HG02588 (cell line): ENCODE measurements around the gene PCED1B.
"Not testable (repeated sequence)": the region's sequence is repeated elsewhere in the genome, so short reads cannot be mapped to it uniquely, and the experiment has no call there.

Source experiments
- ATAC-seq: cut with Tn5 transposase; IDR thresholded peaks from one replicate; pipeline ENCODE4 v1.9.1; 2021; ENCODE audit warnings: mild to moderate bottlenecking, moderate library complexity; ENCODE audit not compliant: unreplicated experiment

PCED1B gene

DNA sequence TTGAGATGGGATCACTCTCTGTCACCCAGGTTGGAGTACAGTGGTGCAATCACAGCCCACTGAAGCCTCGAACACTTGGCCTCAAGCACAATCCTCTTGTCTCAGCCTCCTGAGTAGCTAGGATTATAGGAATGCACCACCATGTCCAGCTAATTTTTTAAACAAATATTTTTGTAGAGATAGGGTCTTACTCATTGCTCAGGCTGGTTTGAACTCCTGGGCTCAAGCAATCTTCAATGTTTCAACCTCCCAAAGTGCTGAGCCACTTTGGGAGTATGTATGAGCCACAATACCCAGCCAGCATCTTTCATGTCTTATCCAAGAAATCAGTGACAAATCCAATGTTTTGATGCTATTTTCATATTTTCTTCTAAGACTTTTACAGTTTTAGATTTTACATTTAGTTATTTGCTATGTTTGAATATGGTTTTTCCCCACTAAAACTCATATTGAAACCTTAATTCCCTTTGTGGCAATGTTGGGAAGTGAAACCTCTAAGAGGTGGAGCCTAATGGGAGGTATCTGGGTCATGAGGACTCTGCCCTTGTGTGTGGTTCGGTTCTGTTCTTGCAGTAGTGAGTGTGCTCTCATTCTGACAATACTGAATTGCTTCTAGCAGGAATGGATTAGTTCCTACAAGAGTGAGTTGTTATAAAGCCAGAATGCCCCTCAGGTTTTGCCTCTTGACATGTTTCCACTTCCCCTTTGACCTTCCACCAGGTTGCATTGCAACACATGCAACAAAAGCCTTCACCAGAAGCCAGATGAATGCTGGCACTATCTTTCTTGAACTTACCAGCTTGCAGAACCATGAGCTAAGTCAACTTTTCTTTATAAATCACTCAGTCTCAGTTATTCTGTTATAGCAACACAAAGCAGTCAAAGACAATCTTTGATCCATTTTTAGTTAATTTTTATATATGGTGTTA is 81.2 kb downstream of the PCED1B start:
- ATAC-seq: no peak

DNA sequence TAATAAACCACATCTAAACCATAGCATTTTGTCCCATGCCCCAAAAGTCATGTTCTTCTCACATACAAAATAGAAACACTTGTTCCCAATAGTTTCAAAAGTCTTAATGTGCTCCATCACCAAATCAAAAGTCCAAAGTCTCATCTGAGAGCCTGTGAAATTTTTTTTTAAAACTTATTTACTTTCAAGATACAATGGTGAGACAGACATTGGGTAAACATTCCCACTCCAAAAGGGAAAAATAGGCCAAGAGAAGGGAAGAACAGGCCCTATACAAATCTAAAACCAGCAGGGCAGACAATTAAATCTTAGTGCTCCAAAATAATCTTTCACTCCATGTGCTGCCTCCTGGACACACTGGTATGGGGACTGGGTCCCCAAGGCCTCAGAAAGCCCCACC is 84.7 kb downstream of the PCED1B start:
- no peak for ATAC-seq

DNA sequence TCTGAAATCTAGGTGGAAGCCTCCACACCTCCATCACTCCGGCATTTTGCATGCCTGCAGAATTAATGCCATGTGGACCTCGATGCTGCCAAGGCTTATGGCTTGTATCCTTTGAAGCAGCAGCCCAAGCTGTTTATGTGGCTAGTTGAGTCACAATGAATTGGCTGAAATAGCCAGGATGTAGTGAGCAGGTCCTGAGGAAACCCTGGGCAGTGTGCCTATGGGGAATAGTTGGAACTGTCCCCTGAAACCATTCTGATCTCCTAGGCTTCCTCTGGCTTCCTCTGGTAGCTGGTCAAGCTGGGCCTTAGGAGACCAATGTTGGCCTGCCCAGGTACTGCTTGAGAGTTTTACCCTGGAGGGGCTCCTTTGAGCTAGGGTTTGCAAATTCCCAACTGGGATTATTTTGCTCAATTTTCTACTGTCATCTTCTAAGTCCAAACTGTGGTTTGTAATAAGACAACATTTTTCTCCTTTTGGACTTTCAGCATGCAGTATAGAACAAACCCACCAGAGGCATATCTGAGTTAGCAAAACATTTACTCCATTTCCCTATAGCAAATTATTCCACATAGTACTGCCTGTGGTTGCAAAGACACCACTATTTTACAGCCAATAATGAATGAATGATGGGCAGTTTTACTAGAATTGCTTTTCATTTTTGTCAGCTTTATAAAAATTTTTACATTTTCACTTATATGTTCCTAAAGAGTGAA is 85.5 kb downstream of the PCED1B start:
- ATAC-seq: no peak

DNA sequence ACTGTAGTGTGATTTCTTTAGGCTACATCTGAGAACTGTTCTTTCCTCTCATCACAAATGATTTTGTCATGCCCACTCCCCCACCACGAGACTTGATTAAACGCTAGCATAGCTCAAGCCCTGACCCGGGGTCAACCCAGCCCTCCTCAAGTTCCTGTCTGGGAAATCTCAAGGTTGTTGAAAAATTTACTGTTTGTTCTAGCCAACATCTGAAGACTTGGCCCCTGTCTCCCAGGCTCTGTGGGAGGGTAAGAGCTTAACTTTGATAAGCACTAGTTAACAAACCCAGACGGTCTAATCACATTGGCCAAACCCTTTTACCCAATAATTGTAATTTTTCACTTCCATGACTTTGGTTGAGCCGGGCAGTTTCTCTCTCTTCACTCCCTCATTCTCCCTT is 86.5 kb downstream of the PCED1B start:
- no peak for ATAC-seq

DNA sequence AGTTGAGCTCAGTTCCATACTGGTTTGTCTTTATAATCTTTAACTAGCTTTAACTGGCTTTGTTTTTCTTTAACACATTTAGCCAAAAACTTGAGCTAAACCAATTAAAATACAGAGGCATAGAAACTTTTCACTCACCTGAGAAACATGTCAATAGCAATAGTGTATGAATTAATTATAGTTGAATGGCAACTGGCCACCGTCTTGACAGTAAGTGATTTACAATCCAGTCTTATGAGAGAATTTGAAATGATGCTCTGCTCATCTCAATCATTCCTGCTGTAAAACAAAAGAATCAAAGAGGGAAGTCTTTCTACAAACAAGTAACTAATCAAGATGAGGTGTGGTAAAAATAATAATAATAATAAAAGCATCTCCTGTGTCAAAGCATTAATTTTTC is 86.9 kb downstream of the PCED1B start:
- no peak for ATAC-seq

DNA sequence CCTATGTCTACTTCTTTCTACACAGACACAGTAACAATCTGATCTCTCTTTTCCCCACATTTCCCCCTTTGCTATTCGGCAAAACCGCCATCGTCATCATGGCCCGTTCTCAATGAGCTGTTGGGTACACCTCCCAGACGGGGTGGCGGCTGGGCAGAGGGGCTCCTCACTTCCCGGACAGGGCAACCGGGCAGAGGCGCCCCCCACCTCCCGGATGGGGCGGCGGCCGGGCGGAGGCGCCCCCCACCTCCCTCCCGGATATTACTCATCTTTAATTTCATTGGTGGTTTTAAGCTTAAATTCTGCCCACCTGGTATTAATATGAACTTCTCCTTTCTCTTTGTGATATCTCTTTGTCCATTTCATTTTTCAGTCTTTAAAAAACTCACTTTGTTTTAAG is 90.9 kb downstream of the PCED1B start:
- not testable (repeated sequence) for ATAC-seq

DNA sequence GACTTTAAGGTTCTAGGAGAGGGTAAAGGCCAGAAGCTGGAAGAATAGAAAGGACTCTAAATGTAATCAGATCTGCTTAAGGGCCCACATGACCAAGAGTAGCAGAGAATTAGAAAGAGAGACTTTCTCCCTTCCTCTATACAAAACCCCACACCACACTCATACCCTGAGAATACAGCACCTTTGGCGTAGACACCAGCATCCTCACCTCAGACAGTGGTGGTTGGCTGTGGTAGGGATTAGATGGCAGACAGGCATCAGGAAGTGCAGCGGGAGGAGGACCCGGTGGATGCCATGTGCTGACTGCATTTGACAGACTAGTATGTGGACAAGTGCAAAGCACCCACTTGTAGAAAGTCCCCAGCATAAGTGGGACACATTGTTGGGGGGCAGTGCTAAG is 98.6 kb downstream of the PCED1B start:
- ATAC-seq: no peak

DNA sequence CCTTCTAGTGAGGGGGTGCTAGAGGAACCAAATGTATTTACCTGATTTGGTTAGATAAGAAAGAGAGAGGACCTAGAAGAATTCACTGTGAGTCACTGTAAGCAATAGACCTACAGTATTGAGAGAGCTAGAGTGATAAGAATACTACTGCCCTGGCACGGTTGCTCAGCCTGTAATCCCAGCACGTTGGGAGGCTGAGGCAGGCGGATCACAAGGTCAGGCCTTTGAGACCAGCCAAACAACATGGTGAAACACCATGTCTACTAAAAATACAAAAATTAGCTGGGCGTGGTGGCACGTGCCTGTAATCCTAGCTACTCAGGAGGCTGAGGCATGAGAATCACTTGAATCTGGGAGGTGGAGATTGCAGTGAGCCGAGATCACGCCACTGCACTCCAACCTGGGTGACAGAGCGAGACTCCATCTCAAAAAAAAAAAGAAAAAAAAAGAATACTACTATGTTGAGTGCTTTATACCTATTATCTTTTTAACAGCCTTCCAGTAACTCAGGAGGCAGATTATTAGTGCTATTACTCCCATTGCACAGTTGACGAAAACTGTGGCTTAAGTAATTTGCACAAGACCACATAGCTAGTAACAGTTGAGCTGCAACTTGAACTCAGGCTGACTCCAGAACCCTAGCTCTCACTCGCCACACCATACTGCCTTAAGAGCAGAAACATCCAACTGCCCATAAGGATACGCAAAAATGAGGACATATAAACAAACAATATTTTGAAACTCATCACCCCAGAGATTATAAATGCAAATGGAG is 102.9 kb downstream of the PCED1B start:
- ATAC-seq: peak; percentile 54

DNA sequence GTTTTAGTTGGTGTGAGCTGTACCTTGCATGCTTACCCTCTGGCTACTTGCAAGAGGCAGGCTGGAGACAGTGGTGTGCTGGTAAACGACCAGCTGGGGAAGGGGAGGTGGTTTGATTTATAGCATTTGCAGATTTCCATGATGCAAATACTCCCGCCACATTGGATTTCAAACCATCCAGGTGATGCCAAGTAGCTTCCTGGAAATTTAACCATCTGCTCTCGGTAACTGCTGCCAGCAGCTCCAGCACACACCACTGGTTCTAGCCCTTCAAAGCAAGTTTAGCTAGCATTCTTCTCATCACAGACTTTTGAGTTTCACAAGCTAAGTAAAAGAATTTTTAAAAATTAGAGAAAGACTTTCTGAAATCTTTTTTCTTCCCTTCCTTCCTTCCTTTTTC is 104.8 kb downstream of the PCED1B start:
- no peak for ATAC-seq

DNA sequence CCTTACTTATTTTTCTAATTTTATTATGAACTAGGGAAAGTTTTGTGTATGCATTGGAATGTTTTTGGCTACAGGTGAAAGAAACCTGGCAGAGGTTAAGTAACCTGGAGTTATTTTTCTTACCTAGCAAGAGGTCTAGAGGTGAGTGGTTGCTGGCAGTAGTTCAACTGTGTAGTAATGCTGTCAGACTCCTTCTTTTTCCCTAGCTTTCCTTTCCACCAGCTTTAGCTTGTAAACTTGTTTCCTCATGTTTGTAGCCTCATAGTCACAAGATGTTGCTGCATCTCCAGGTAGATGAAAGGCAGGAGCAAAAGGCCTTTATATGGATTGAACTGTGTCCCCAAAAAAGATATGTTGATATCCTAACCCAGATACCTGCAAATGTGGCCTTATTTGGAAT is 105.4 kb downstream of the PCED1B start:
- ATAC-seq: no peak

DNA sequence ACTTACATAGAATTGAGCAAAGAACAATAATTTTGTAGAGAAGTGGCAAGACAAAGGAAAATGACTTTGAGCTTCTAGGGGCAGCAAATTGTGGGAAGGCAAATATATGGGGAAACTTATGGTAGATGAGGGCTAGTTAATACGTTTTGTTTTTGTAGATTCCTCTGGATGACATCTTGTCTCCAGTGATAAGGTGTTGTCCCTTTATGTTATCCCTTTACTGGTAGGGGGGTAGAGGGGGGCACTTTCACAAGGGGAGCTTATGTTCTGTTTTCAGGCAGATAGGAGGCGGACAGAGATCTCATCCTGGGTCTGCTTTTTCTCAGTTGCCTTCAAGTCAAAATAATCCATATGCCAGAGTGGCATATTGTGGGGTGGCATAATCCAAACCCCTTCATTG is 106.8 kb downstream of the PCED1B start:
- no peak for ATAC-seq

DNA sequence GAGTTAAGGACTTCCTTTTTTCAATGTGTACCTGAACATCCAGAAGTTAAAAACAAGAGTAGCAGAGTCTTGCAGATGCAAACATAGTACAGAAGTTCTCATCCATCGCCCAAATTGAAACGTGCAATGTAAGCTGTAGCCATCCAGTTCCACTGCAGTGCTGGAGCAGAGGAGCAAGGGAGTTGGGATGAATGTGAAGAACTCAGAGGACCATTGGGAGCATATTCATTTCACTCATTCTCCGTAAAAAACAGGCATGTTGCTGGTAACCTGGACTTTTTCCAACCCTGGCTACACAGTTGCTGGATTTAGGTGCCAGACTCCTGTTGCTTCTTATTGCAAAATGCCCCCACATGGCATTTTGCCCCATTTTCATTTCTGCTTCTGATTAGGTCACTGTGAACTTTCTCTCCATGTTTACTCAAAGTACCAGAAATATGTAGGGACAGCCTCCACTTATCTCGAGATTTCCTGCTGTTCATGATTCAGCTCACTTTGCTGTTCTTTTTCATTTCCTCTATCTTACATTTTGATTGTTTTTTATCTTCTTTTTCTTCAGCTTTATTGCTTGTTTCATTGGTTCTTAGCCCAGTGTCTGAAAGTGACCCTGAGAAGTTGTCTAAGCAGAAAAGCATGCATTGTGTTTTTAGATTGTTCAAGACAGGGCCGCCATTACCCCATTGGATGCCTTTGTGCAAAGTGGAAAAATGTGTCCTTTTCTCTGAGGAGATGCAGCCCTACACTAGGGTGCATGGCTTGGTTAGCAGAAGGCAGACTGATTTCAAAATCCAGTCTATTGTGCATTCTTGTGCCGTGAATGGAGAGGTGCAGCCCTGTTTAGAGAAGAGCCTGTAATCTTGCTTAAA is 109.4 kb downstream of the PCED1B start:
- no peak for ATAC-seq

DNA sequence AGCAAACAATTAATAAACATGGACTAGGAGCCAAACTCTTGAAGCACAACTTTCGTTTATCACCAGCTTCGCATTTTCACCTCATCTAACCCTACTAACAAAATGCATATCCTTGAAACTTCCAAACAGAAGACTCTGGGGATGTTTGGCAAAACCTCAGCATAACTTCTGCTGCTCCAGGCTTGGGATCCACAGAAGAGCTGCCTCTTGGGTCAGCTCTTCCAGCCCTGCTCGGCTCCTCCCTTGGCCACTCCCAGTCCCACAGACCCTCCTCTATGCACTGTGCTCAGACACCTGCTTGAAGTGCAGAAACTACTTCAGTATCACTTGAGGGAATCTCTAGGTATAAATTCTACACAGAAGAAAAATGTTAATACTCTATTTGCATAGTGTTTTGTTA is 110.3 kb downstream of the PCED1B start:
- no peak for ATAC-seq

DNA sequence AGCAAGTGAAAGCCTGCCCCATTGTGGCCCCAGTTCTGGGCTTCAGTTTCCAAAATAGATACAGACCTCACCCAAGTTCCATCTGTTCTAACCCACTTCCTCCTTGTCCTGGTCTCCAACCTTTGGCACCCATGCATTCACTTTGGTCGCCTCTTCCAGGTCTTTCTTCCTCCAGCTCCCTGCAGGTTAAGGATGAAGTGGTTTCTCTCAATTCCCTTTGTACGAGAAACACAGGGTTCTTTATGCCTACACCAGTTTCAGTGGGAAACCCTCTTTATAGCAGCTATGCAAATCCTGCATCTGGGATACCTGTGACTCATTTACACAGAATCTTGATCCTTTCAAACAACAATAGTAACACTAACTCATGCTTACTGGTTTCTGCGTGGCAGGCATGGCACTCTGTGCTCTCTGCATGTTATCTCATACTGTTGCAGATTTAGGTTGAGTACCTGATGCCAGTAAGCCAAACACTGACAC is 110.9 kb downstream of the PCED1B start:
- ATAC-seq: no peak

DNA sequence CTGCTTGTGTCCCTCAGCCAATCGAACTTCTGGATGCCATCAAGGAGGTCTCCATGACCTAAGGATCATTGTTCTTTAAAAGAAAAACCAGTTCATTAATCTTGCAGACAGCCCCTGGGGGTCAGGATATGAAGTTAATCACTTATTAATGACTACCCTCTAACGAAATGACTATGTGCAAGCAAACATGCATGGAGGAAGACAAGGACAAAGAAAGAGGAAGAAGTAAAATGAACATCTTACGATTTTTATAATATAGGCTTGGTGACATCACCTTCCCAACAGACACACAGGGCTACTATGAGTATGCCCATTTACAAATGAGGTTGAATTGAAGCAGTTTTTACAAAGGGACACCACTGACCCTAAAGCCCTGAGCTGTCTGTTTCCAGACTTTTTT is 111.5 kb downstream of the PCED1B start:
- no peak for ATAC-seq

DNA sequence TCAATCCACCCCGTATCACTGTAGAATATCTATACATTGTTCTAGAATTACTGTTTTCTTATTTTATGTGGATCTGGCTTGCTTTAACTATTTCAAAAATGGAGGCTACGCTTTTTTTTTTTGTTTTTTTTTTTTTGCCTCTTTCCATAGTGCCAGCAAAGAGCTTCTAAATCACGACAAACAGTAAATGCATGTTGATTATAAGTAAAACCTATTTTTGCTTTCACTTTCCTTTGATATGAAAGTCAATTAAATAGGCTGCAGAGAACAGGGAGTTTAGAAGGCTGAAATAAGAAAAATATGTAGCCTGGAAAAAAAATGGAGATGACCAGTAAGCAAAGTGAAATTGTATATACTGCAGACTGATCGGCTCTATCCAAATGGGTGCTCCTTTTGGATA is 112.6 kb downstream of the PCED1B start:
- ATAC-seq: no peak

DNA sequence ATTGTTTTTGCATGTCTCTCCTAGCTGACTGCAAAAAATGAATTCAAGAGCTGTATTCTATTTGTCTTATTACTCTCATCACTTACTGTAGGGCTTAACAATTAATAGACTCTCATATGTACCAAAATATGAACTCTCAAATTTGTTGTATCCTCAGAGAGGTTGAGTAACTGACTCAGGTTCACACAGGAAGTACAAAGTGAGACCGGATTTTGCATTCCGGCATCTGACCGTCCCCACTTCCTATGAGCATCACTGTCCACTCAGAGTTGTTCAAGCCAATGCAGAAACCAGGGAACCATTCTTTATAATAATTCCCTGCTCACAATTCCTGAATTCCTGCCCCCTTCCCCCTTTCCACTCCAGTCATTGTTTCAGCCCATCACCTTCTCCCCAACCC is 113.6 kb downstream of the PCED1B start:
- no peak for ATAC-seq

DNA sequence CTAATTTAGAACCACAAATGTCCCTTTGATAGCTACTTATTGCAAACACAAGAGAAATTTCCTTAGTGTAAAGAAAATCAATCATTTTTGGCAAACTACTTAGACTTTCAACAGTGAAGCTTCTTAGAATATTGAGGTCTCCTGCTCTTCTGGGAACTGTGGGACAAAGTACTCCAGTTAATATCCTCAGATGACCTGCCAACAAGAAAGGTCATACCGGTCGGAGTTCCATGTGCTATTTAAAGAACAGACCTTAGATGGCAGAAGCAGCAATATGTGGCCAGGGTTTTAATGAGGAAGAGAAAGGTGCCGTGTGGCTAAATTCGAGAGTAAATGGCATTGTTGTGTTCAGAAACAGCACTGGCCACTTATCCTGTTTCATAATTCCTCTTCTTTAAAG is 115.1 kb downstream of the PCED1B start:
- no peak for ATAC-seq

DNA sequence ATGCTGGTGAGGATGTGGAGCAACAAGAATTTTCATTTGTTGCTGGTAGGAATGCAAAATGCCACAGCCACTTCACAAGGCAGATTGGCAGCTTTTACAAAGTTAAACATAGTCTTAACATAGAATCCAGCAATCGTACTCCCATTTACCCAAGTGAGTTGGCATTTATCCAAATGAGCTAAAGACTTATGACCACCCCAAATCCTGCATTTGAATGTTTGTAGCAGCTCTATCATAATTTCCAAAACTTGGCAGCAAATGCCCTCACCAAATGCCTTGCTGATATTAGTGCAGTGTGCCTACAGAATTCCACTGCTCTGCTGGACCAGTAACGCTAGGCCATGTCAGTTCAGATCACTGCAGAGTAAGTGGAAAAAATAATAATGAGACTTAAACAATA is 121.0 kb downstream of the PCED1B start:
- ATAC-seq: no peak

DNA sequence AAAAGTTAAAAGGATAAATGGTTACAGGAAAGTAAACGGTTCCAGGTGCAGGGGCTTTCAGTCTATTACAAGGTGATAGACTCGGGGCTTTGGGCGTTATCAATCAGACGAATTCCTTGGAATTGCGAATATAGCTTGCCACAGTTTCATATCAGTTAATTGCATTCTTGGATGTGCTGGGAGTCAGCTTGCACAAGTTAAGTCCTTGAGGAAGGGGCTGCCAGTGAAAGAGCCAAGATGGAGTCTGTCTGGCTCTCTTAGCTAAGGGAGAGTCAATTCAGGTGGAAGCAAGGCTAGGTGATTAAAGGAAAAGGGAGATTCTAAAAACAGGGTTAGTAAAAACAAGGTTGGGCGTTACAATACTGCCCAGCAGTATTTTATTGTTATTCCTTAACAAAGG is 121.8 kb downstream of the PCED1B start:
- not testable (repeated sequence) for ATAC-seq
